ENCODE measurements around the gene MIER1.

MIER1 gene

GRCh38 chr1:66999640-67000400 lies 75.0 kb downstream of the MIER1 start:
- DNase-seq = no peak

DNA sequence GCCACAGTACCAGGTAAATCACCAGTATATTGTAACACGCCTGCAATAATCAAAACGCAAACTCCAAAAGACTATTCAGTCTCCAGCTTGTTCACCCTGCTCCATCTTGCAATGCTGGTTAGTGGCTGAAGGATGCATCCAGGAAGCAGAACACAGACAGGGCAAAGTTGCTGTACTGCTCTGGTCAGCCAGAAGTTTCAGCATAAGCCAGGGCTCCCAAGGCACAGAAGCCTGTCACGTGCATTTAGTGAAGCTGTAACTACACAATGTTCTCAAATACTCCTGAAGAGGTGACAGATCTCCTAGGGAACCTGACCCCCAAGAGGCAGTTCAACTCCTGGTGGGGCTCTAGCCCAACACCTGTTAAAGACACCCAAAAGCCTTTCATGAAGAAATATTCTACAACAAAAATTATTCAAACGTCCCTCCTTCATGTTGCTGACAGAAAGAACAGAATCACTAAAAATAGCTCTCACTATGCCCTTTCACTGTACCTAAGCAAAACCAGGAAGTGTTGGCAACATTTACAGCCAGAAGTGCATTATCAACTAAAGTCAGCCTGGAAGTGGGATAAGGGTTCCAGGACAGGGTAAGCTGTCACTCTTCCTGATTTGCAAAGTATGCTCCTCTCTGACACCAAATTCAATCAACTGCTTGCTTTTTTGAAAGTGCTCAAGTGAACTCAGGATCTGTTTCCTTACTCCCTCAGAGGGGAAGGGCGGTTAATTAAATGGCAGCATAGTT lies 77.1 kb downstream of the MIER1 start:
- no peak for DNase-seq

GRCh38 chr1:67004176-67004575 lies 79.4 kb downstream of the MIER1 start:
- no peak for DNase-seq

GRCh38 chr1:67005068-67005467 lies 80.3 kb downstream of the MIER1 start:
- DNase-seq = no peak

DNA sequence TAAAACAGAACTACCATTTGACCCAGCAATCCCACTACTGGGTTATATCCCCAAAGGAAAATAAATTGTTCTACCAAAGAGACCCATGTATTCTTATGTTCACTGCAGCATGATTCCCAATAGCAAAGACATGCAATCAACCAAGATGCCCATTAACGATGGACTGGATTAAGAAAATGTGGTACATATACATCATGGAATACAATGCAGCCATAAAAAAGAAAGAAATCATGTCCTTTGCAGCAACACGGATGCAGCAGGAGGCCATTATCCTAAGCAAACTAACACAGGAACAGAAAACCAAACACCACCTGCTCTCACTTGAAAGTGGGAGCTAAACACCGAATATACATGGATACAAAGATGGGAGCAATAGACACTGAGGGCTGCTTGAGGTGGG lies 85.0 kb downstream of the MIER1 start:
- no peak for DNase-seq

GRCh38 chr1:67013573-67013972 lies 88.8 kb downstream of the MIER1 start:
- no peak for DNase-seq

DNA sequence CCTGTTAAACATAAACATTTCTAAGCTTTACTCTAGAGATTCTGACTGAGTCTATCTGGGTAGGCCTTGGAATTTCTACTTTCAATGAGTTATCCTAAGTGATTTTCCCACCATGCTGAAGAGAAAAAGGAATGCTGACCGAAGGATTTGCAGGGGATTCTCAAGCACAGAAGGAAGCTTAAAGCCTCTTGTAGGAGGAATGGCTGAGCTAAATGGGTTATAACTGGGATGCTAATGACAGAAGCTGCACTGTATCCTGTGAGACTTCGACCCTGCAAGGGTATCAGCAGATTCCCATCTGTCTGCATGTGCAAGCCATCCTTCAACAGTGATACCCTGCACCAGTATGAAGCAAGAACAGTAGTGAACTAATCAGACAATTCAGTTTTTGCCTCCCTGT lies 93.8 kb downstream of the MIER1 start:
- no peak for DNase-seq

DNA sequence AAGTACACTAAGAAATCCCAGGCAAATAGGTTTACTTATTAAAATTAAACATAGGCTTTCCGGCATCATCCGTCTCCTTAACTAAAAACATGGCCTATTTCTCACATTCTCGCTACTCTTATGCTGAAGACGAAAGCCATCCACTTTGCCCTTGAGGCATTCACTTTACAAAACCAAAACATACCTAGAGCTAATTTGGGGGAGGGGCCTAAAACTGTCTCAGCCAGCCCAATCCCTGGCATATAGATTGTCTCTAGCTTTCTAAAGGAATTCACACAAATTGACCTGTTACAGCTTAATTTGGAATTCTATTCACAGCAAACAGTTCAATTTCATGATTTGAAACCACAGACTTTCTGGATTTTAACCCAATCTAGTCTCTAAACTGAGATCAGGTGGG lies 94.3 kb downstream of the MIER1 start:
- no peak for DNase-seq

GRCh38 chr1:67019600-67020136 lies 94.9 kb downstream of the MIER1 start:
- DNase-seq = no peak

GRCh38 chr1:67020304-67020703 lies 95.5 kb downstream of the MIER1 start:
- no peak for DNase-seq

DNA sequence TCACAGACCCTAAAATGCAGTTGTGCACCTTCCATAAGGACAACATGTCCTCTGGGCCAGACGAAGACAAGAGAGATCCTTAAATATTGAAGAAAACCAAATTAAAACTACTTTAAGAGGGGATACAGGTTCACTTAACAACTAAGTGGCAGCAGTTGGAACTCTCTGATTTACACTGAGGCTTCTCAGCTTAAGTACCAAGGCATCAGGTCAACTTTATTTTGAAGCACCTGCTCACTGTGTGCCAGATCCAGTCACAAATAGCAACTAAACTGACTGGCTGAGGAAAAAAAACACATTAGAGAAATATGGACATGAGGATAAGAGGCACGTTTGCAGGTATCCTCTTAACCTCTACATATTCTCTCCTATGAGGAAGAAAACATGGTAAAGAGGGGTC lies 96.0 kb downstream of the MIER1 start:
- no peak for DNase-seq

DNA sequence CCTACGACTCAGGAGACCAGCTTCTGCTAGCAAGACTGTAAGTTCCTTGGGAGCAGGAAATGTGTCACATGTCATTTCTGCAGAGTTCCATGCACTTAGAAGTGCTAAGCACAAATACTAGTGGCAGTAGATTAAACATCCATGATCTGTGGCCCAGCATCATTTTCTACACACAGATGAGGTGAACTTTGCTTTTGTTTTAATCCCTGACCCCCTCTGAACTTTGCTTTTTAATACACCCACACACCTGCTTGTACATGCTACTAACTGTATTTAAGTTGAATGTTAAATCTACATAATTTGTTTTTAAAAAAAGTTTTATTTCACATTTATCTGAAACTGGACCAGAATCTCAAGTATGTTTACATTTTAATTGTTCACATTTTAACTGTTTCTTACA lies 104.7 kb downstream of the MIER1 start:
- DNase-seq = no peak

- DNase-seq = no peak
These were observed 106.5 kb downstream of the MIER1 start for GRCh38 chr1:67031121-67031858.

GRCh38 chr1:67031859-67032247 lies 107.1 kb downstream of the MIER1 start:
- no peak for DNase-seq

Data from inflammatory macrophage treated with lipopolysaccharide for 1 hour (primary cell).